GM21737 (cell line): ENCODE measurements around the gene SPINK1.
"Not testable (repeated sequence)": the region's sequence is repeated elsewhere in the genome, so short reads cannot be mapped to it uniquely, and the experiment has no call there.

Experiments used
- ATAC-seq: cut with Tn5 transposase; IDR thresholded peaks from one replicate; pipeline ENCODE4 v1.9.1; 2021; ENCODE audit warnings: mild to moderate bottlenecking, moderate library complexity; ENCODE audit not compliant: unreplicated experiment

SPINK1 gene

GRCh38 chr5:147854894-147855773, 23.7 kb upstream of the SPINK1 start:
- ATAC-seq: no peak

GRCh38 chr5:147854331-147854730, 22.9 kb upstream of the SPINK1 start:
- ATAC-seq: no peak

- ATAC-seq: no peak
Observed at GRCh38 chr5:147853372-147853987, 22.0 kb upstream of the SPINK1 start.

GRCh38 chr5:147852365-147852764, 20.9 kb upstream of the SPINK1 start:
- no peak for ATAC-seq

- ATAC-seq: no peak
Observed at GRCh38 chr5:147851578-147851977, 20.1 kb upstream of the SPINK1 start.

- ATAC-seq: no peak
Observed at GRCh38 chr5:147849226-147849625, 17.8 kb upstream of the SPINK1 start.

- no peak for ATAC-seq
Observed at GRCh38 chr5:147845618-147846017, 14.1 kb upstream of the SPINK1 start.

GRCh38 chr5:147844846-147845245, 13.4 kb upstream of the SPINK1 start:
- ATAC-seq: no peak

GRCh38 chr5:147842869-147843268, 11.4 kb upstream of the SPINK1 start:
- no peak for ATAC-seq

GRCh38 chr5:147836439-147836838, 5.0 kb upstream of the SPINK1 start:
- no peak for ATAC-seq

GRCh38 chr5:147835386-147835798, 3.9 kb upstream of the SPINK1 start:
- ATAC-seq: no peak

GRCh38 chr5:147832541-147832940, 1.1 kb upstream of the SPINK1 start:
- no peak for ATAC-seq

- no peak for ATAC-seq
Observed at GRCh38 chr5:147830035-147830434, 1.4 kb downstream of the SPINK1 start.

GRCh38 chr5:147827017-147827416, 4.5 kb downstream of the SPINK1 start:
- not testable (repeated sequence) for ATAC-seq

- no peak for ATAC-seq
Observed at GRCh38 chr5:147826361-147826760, 5.1 kb downstream of the SPINK1 start.

- ATAC-seq: peak; percentile 78
Observed at GRCh38 chr5:147822686-147823491, 8.6 kb downstream of the SPINK1 start.

- ATAC-seq: not testable (repeated sequence)
Observed at GRCh38 chr5:147822222-147822621, 9.2 kb downstream of the SPINK1 start.

GRCh38 chr5:147821766-147822165, 9.7 kb downstream of the SPINK1 start:
- no peak for ATAC-seq

- no peak for ATAC-seq
Observed at GRCh38 chr5:147819261-147819770, 12.2 kb downstream of the SPINK1 start.

- no peak for ATAC-seq
Observed at GRCh38 chr5:147818290-147818689, 13.2 kb downstream of the SPINK1 start.

- ATAC-seq: no peak
Observed at GRCh38 chr5:147813696-147814095, 17.8 kb downstream of the SPINK1 start.
